T-helper 22 cell (primary cell): ENCODE measurements around the gene SEPTIN8.

ENCODE experiments used
- DNase-seq: peaks from one replicate; pipeline ENCODE4 v3.0.0-alpha.2; 2020; ENCODE audit warnings: low read depth

The SEPTIN8 gene, protein sequence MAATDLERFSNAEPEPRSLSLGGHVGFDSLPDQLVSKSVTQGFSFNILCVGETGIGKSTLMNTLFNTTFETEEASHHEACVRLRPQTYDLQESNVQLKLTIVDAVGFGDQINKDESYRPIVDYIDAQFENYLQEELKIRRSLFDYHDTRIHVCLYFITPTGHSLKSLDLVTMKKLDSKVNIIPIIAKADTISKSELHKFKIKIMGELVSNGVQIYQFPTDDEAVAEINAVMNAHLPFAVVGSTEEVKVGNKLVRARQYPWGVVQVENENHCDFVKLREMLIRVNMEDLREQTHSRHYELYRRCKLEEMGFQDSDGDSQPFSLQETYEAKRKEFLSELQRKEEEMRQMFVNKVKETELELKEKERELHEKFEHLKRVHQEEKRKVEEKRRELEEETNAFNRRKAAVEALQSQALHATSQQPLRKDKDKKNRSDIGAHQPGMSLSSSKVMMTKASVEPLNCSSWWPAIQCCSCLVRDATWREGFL

DNA sequence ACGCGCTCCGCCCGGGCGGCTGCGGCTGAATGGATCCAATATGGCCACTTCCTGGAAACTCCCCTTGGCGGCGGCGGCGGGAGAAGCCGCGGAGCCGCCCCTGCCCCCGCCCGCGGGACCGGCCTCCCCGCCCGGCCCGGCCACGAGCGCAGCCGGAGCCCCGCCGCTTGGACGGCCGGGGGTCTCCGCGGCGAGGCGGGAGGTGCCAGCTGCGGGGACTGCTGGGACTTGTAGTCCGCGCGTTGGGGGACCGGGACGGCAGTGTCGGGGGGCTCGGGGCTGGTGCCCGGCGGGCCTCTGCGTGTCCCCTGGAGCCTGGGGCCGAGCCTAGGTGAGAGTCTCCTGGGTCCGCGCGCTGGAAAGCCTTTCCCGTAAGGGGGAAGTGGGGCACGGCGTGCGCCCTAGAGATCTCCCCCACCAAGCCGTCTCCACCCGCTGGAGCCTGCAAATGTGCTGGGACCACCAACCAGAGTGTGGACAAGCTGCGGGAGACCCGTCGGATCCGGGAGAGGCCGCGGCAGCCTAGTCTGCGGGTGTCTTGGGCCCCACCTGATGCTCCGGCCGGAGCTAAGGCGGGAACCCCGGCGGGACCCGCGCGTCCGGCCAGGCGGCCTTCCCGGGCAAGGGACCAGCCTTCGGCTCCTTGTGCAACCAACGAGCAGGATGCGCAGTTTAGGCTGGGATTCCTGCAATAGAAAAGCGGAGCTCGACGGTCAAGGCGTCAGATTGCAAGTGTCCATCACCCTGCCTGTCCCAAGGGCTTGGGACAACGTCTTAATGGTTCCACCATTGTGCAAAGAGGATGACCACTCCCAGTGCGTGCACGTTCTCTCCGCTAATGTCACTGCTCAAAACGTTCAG, at the start of gene SEPTIN8:
TSS of gene SEPTIN8 (minus strand) at position 31 of the 861 bp plus-strand sequence. CDS start 102 bp downstream, outside the sequence.
- peak; percentile 25 for DNase-seq

DNA sequence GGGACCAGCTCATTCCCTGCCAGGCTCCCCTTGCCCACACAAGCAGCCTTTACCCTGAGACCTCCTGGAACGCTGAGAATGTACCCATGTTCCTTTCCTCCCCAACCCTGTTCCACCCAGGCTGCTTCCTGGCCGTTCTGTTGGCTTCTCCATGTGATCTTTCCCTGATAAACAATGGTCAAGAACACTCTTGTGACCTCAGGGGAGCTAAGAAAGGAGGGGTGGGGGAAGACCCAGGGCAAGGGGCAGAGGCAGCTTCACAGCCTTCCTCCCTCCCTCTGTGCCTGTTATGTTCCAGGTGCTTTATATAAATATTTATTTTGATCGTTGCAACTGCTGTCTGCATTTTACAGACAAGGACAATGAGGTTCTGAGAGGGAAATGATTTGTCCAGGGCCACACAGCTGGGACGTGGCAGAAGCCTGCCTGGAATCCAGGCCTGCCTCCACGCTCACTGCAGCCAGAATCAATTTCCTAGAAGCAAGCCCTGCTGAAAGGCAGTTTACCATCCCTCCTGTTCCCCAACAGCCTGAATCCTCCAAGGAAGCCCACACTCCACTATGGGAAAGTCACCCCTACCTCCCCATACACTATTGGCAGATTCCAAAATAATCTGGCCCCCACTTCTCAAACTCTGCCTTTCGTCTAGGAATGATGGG, 49.5 kb upstream of the SEPTIN8 start:
- no peak for DNase-seq

DNA sequence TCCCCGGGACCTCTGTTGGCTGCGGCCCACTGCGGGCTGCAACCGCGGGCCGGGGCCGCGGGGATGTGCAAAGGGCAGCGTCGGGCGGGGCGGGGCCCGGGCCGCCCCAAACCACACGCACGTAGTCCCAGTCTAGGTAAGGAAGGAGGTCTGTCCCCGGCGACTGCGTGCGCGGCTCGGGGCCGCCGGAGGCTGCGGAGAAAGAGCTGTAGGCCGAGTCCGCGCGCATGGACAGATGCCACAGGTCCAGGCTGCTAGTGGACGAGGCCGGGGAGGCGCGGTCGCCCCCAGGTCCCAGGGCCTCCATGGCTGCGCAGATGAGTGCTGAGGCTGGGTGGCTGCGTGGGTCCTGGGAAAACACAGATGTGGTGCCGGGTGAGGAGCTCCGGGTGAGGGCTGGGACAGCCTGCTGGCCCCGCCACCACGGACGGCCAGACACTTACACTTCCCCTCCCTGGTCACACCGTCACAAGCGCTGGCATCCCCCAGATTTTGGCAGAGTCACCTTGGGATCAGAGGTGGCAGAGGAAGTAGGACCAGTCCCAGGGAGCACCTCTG, 48.9 kb upstream of the SEPTIN8 start:
- no peak for DNase-seq

DNA sequence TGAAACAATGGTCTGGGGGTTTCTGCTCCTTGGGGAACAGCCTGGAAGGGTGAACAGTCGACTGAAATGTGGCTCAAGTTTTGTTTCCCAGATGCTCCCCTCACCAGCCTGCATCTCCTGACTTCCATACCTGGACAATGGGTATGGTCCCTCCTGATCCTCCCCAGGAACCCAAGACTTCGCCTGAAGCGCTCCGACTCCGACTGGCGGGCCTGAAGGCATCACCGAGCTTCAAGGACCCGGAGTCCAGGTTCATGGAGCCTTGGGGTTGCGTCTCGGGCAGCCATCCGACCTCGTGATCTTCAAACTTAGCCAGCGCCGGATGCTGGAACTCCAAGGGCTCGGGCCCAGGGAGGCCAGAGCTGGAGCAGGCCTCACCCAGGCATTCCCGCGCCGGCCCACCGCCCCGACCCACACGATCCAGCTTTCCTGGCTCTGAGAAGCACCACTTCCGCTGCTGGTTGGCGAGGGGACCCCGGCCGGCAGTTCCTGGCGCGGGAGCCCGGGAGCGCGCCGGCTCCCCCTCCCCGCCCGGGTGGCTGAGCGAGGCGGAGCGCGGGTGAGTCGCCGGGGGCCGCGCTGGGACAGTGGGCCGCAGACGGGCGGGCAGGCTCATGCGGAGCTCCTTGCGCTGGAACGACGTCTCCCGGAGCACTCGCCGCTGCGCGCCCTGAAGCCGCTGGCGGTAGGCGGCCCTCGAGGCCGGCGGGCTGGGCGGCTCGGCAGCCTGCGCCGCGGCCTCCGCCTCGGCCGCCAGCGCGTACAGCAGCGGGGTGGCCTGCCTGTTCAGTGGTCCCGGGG, 48.2 kb upstream of the SEPTIN8 start:
- no peak for DNase-seq

DNA sequence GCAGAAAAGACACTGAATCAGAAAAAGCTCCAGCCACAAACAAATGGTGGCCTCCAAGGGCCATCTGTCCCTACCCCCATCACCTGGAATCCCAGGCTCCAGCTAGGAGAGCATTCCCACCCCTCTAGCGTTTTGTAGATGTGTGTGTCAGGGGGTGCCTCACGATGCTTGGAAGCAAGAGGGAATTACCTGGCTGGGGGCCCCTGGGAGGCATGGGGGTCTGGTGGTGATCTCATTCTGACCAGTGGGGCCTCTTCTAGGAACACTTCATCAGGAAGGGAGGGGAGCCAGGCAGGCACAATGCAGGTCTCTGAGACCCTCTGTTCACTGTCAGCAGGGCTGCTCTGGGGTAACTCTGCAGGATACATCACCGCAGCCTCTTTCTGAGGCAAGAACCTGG, 47.4 kb upstream of the SEPTIN8 start:
- DNase-seq, result no peak

DNA sequence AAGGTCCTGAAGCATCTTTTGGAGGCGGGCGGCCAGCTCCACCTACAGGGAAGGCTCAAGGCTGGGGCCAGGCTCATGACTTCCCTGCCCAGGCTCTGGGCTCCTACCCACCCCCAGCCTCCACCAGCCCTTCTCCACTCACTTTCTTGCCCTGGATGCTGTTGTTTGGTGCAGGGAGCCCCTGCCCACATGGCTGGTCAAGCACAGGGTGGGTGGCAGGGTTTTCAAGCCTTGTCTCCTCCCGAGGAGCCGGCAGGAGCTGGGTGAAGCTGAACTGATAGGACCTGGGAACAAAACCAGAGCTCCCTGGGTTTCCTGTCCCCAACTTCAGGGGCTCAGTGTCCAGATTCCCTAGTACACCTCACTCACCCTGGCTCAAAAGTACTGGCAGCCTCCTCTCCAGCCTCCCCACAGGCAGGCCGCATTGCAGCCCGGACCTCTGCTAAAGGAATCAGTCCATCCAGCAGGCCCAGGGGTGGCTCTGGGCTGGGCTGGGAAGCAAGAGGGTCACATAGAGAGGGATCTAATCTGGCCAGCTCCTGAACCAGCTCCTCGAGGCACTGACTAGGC, 46.5 kb upstream of the SEPTIN8 start:
- no peak for DNase-seq

DNA sequence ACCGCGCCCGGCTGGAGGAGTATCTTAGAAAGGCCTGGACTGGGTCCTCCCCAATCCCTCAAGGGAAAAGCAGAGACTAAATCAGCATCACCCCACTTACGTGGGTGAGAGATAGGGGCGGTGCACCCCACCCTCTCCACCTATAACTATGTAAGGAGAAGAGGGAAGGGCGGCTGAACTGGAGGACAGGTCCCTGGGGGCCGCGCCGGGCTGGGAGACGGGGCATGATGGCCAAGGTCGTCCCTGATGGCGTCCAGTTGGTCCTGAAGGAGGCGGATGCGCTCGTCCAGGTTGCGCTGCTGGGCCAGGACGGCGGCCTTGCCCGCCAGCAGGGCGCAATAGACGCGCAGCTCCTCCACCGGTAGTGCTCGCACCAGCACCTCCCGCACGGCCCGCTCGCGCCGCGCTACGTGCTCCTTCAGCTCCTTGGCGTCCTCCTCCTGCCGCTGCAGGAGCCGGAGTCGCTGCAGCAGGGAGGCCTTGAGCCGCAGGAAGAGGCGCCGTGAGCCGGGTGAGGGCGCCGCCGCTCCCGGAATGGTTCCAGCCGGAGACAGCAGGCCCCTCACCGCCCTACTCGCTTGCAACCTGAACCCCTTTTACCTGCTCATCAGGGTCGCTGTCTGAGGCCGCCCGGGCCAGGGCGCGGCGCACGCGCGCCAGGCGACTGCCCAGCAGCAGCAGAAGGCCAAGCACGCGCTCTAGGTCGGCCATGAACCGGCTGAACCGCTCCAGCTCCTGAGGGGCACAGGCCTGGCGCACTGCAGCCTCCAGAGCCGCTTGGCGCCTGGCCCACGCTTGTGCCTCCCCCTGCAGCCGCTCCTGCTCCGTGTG, 45.8 kb upstream of the SEPTIN8 start:
- no peak for DNase-seq

DNA sequence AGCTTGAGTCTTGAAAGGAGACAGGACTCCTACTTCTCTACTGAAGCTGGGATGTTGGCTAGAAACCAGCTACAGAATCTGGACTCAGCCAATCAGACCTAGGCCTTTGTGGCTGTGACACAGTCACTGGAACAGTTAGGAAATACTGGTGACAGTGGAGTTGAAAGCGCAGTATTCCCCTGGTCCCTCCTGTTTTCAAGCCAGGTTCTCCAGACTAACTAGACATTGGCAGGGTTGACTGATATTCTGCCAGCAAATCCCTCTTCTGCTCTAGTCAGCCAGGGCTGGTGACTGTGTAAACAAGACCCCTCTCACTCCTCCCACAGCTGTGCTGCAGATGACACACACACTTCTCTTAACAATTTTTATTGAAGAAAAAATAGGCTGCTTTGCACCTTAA, 44.8 kb upstream of the SEPTIN8 start:
- DNase-seq, result no peak

DNA sequence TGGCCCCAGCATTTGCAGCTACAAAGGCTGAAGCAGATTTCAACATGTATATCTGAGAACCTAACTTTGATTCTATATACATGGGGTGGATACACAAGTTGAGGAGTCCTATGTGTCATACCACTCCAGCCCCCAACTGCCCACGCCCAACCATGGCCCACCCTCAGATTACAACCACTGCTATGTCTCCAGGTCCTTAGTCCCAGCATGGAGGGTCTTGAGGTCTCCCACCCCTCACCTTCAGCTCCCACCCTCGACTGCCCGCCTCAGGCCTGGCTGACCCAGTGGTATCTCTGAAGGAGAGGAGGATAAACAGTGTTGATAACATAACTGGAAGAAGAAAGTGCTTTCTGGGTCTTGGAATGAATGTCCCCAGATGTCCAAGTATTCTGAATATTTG, 44.3 kb upstream of the SEPTIN8 start:
- no peak for DNase-seq

DNA sequence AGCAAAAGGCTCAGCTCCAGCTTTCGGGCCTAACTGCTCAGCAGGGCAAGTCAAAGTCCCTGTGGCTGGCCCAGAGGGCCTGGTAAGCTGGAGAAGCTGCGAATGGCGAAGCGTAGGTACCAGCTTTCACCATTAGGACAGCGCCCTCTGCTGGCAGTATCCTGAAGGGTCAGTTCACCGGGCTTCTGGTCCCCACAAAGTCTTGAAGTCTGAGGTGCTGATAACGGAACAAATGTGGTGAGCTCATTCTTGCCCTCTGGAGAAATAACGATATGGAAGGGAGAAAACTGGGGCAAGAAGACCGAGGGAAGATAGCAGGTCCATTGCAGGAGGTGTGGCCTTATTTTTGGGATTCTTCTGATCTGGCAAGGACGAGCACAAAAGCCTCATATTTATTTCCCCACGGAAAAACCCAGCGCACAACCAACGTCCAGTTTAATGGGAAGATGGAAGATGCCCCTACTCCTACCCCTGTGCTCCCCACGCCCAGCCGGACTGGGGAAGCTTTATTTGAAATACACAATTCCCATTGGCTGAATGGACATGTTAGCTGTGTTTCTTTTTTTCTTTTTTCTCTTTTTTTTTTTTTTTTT, 43.2 kb upstream of the SEPTIN8 start:
- DNase-seq, result peak; percentile 60

DNA sequence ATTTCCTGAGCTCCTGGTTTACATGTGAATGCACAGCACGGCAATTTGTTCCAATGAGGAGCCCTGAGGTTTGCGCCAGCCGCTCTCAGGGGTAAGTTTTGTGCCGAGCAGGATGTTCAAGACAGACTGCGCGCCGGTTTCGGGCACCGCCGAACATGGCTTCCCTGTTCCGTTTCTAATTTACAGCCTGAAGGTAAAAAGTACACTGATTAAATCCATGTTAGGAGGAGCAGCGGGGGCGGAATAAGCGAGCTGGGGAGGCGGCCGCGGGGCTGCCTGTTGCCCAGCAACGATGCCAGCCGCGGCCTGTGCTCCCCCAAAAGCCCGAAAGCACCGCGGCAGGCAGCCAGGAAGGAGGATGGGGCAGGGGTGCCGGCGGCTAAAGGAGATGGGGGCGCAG, 42.4 kb upstream of the SEPTIN8 start:
- DNase-seq, result no peak

DNA sequence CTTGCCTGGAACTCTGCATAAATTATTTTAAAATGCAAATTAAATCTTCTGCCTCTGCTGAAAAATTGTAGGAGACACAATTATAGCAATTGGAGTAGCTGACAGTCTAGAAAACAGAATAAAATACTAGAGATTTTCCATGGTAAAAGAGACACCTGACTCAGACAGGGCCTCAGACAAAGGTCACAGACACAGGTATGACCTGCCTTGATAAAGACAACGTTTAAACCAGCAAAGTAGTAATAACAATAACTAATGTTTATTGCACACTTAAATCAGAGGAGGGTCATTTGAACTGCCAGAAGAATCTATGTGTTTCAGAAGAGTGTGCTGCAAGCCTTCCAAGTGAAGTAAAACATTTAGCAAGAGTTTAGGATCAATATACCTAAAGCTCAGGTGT, 40.0 kb upstream of the SEPTIN8 start:
- no peak for DNase-seq

DNA sequence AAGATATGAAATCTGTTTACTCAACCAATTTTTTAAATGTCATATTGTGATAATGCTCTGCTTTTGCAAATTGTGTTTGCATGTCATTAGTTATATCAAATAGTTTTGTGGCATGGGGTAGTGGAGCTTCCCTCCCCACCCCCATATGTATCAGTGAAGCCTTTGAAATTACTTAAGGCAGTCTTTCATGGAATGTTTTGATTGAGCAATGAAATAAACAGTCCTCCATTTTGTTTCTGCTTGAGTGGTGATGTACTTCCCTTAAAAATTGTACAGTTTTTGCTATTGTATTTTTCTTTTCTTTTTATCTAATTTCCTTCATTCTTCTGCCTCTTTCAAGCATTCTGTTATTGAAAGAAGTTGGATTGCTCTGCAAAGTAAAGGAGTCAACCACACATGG, 39.5 kb upstream of the SEPTIN8 start:
- DNase-seq, result no peak

DNA sequence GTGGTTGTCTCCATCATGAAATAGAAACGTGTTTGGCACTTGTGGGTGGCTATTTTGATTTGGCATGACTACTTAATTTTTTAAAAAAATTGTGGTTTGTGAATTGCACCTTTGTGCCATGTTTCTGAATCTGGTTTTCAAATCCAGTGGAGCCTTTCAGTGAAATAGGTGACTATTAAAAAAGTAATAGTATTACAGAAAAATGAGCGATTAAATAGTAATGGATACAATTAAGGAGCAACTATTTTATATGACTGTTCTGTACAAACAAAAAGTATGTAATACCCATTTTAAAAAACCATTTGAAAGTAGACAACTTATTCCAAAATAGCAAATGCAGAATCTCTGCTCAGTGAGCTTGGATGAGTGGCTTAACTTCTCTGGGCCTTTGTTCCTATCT, 39.0 kb upstream of the SEPTIN8 start:
- DNase-seq, result no peak

DNA sequence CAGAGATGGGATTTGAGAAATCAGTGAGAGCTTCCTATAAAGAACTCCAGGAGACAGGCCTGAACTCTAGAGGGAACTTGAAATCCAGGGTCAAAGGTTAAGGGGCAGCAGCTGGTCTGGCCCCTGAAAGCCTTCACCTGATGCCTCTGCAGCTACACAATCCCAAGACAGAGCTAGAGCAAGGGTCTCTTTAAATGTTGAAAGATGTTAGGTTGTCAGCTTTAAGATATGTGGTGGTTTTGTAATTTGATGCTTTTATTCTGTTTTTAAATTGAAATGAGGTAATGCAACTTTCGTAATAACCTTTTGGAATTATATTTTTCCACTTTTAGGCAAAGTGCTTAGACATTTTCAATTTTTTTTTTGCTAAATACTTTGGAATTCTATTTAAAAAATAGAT, 38.4 kb upstream of the SEPTIN8 start:
- DNase-seq, result no peak

DNA sequence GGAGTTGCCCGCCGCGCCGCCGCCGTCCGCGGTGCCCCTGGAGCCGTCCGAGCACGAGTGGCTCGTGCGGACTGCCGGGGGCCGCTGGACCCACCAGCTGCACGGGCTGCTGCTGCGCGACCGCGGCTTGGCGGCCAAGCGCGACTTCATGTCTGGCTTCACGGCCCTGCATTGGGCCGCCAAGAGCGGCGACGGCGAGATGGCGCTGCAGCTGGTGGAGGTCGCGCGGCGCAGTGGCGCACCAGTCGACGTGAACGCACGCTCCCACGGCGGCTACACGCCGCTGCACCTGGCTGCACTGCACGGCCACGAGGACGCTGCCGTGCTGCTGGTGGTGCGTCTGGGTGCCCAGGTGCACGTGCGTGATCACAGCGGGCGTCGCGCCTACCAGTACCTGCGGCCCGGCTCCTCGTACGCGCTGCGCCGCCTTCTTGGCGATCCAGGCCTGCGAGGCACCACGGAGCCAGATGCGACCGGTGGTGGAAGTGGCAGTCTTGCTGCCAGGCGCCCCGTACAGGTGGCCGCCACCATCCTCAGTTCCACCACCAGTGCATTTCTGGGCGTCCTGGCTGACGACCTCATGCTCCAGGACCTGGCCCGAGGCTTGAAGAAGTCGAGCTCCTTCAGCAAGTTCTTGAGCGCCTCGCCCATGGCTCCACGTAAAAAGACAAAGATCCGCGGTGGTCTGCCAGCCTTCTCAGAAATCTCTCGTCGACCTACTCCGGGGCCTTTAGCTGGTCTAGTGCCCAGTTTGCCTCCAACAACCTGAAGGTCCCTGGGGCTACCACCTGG, 37.7 kb upstream of the SEPTIN8 start:
- DNase-seq, result no peak

DNA sequence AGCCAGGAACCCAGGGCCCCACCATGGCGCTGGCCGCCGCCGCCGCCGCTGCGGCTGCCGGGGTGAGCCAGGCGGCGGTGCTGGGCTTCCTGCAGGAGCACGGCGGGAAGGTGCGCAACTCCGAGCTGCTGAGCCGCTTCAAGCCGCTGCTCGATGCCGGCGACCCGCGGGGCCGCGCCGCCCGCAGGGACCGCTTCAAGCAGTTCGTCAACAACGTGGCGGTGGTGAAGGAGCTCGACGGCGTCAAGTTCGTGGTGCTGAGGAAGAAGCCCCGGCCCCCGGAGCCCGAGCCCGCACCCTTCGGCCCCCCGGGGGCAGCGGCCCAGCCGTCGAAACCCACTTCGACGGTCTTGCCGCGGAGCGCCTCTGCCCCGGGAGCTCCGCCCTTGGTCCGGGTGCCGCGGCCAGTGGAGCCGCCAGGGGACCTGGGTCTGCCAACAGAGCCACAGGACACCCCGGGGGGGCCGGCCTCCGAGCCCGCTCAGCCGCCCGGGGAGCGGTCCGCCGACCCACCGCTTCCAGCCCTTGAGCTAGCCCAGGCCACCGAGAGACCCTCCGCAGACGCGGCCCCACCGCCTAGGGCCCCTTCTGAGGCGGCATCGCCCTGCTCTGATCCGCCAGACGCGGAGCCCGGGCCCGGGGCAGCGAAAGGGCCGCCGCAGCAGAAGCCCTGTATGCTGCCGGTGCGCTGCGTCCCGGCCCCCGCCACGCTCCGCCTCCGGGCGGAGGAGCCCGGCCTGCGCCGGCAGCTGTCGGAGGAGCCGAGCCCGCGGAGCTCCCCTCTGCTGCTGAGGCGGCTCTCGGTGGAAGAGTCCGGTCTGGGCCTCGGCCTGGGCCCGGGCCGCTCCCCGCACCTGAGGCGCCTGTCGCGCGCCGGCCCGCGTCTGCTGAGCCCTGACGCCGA, 36.8 kb upstream of the SEPTIN8 start:
- no peak for DNase-seq
